KMS-11 (cell line): ENCODE results near the gene SRPX.

Experiments
- H2AFZ ChIP-seq: fragments of 200-600 bp; sonication (generic); 2 replicates; pipeline ENCODE4 v1.6.1; 2016; ENCODE audit warnings: antibody characterized with exemption, mixed run types, low read depth
- H3K27ac ChIP-seq: fragments of 200-600 bp; sonication (generic); 2 replicates; pipeline ENCODE4 v1.6.1; 2016; ENCODE audit warnings: mild to moderate bottlenecking, mixed run types
- H3K27me3 ChIP-seq: fragments of 200-600 bp; sonication (generic); 2 replicates; pipeline ENCODE4 v1.6.1; 2017; ENCODE audit warnings: mild to moderate bottlenecking, low read depth, mixed run types, moderate library complexity; ENCODE audit not compliant: insufficient read depth
- H3K36me3 ChIP-seq: fragments of 200-600 bp; sonication (generic); 2 replicates; pipeline ENCODE4 v1.6.1; 2017; ENCODE audit warnings: mild to moderate bottlenecking, mixed run types; ENCODE audit not compliant: insufficient read depth
- H3K4me1 ChIP-seq: fragments of 200-600 bp; sonication (generic); 2 replicates; pipeline ENCODE4 v1.6.1; 2016; ENCODE audit warnings: mild to moderate bottlenecking, low read depth, mixed run types; ENCODE audit not compliant: poor library complexity, severe bottlenecking
- H3K4me2 ChIP-seq: fragments of 200-600 bp; sonication (generic); 2 replicates; pipeline ENCODE4 v1.7.0; 2016; ENCODE audit warnings: mild to moderate bottlenecking, mixed run types
- H3K4me3 ChIP-seq: fragments of 200-600 bp; sonication (generic); IDR thresholded peaks from 2 replicates; pipeline ENCODE4 v1.6.1; 2017; ENCODE audit warnings: low read depth, low read length, mixed read lengths; ENCODE audit not compliant: insufficient read depth
- H3K79me2 ChIP-seq: fragments of 200-600 bp; sonication (generic); 2 replicates; pipeline ENCODE4 v1.6.1; 2016; ENCODE audit warnings: low read depth, mixed run types; ENCODE audit not compliant: insufficient read depth
- H3K9ac ChIP-seq: fragments of 200-600 bp; sonication (generic); 2 replicates; pipeline ENCODE4 v1.6.1; 2016; ENCODE audit warnings: mild to moderate bottlenecking, mixed run types
- H4K20me1 ChIP-seq: fragments of 200-600 bp; sonication (generic); 2 replicates; pipeline ENCODE4 v1.6.1; 2016; ENCODE audit warnings: mild to moderate bottlenecking, mixed run types; ENCODE audit not compliant: insufficient read depth
- CTCF ChIP-seq: fragments of 200-600 bp; sonication (generic); conservative IDR thresholded peaks from 2 replicates; pipeline ENCODE4 v1.6.1; 2017; ENCODE audit warnings: low read depth, mild to moderate bottlenecking, antibody characterized with exemption, low read length, moderate library complexity, mixed read lengths

SRPX gene

GRCh38 chrX:38163193-38163592 is 57.5 kb downstream of the SRPX start:
- H3K4me3 ChIP-seq, result no peak overlapping the region
- H3K9ac ChIP-seq, result no peak overlapping the region
- no peaks in the 10 kb centered on the region for H3K79me2 ChIP-seq
- H3K27ac ChIP-seq, result no peak overlapping the region
- no peaks in the 10 kb centered on the region for H4K20me1 ChIP-seq
- no peaks in the 10 kb centered on the region for H3K36me3 ChIP-seq
- no peaks in the 10 kb centered on the region for H3K4me1 ChIP-seq
- H3K27me3 ChIP-seq, result no peaks in the 10 kb centered on the region
- no peak overlapping the region for H3K4me2 ChIP-seq
- TF ChIP-seq CTCF, result no peak
- no peak overlapping the region for H2AFZ ChIP-seq

GRCh38 chrX:38156838-38157237 is 63.8 kb downstream of the SRPX start:
- no peaks in the 10 kb centered on the region for H4K20me1 ChIP-seq
- no peaks in the 10 kb centered on the region for H3K4me1 ChIP-seq
- no peak overlapping the region for H2AFZ ChIP-seq
- no peaks in the 10 kb centered on the region for H3K36me3 ChIP-seq
- no peaks in the 10 kb centered on the region for H3K79me2 ChIP-seq
- no peak overlapping the region for H3K9ac ChIP-seq
- H3K4me3 ChIP-seq, result no peak overlapping the region
- no peak overlapping the region for H3K4me2 ChIP-seq
- H3K27me3 ChIP-seq, result no peaks in the 10 kb centered on the region
- H3K27ac ChIP-seq, result no peak overlapping the region
- TF ChIP-seq CTCF, result no peak

- no peak for TF ChIP-seq CTCF
- Histone ChIP-seq H3K27ac (no peak overlapping the region), H3K36me3 (no peaks in the 10 kb centered on the region), H3K79me2 (no peaks in the 10 kb centered on the region), H3K9ac (no peak overlapping the region), H3K27me3 (no peaks in the 10 kb centered on the region), H2AFZ (no peak overlapping the region), H4K20me1 (no peaks in the 10 kb centered on the region), H3K4me3 (no peak overlapping the region), H3K4me1 (no peaks in the 10 kb centered on the region), H3K4me2 (no peak overlapping the region)
Measured at GRCh38 chrX:38154818-38155217, 65.9 kb downstream of the SRPX start.

- no peak for TF ChIP-seq CTCF
- no peak overlapping the region for H2AFZ ChIP-seq
- no peaks in the 10 kb centered on the region for H3K36me3 ChIP-seq
- H3K4me1 ChIP-seq, result peaks cover under 1% of the 10 kb centered on the region
- H3K27me3 ChIP-seq, result no peaks in the 10 kb centered on the region
- no peak overlapping the region for H3K27ac ChIP-seq
- no peaks in the 10 kb centered on the region for H3K79me2 ChIP-seq
- H3K9ac ChIP-seq, result no peak overlapping the region
- no peak overlapping the region for H3K4me2 ChIP-seq
- no peaks in the 10 kb centered on the region for H4K20me1 ChIP-seq
- H3K4me3 ChIP-seq, result no peak overlapping the region
Measured at GRCh38 chrX:38154340-38154739, 66.3 kb downstream of the SRPX start.

GRCh38 chrX:38151441-38151840 is 69.2 kb downstream of the SRPX start:
- no peak overlapping the region for H3K4me2 ChIP-seq
- H3K4me3 ChIP-seq, result no peak overlapping the region
- H2AFZ ChIP-seq, result no peak overlapping the region
- no peaks in the 10 kb centered on the region for H3K27me3 ChIP-seq
- no peak overlapping the region for H3K9ac ChIP-seq
- H3K27ac ChIP-seq, result no peak overlapping the region
- peaks cover 8% of the 10 kb centered on the region for H3K4me1 ChIP-seq
- H3K36me3 ChIP-seq, result no peaks in the 10 kb centered on the region
- no peaks in the 10 kb centered on the region for H3K79me2 ChIP-seq
- no peaks in the 10 kb centered on the region for H4K20me1 ChIP-seq
- no peak for TF ChIP-seq CTCF
